Measurements from ENCODE around the gene OR52E5. TPM values are rescaled to one million over a fixed set of nuclear protein-coding genes. Genes with fewer than 3 reads are reported as not detected.

Gene OR52E5
- total RNA-seq, 1 donor from 2014 or later = not detected

DNA sequence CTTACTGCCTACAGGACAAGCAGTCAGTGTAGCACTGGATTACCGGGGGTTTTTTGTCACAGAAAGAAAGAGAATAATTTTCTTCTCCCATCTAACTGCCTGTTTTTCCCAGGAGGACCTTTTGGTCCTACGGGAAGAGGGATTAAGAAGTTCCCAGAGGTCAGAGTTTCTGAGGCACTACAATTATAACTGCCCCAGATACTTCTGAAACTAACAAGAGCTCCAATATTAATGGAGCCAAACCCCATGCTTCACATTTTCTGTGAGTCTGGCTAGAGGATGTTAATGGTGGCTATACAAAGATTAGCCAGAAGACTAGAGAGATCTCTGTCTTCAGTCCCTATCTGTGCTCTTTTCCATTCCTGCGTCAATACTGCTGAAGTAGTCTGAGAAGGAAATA lies 48.9 kb downstream of the OR52E5 start, which contains the start of gene OR56A3:
OR56A3 (plus strand) TSS at position 301 of the 400 bp plus-strand sequence. CDS start 5,096 bp downstream, outside the sequence.
- Mint-ChIP-seq H3K36me3 (ENCODE audit: low read depth) (no peaks in the 10 kb centered on the region), H3K27ac (no peak within 1 kb of the TSS)

More for the DNA sequence above, 48.9 kb downstream of the OR52E5 start, which contains the start of gene OR56A3:
- no peak for DNase-seq (ENCODE audit: low spot score)
- intact Hi-C loops (cut with micrococcal nuclease) = no loop called here
- H3K9me3 Mint-ChIP-seq = peaks cover 6% of the 10 kb centered on the region
- no peaks in the 10 kb centered on the region for H3K4me1 Mint-ChIP-seq (ENCODE audit: low read depth)
- H3K4me3 Mint-ChIP-seq (ENCODE audit: low read depth) = no peak within 1 kb of the TSS
- peaks cover 1% of the 10 kb centered on the region for H3K27me3 Mint-ChIP-seq (ENCODE audit: low read depth)

Other genes with a start within 250 kb of the OR52E5 start
- 12.4 and 14.1 TPM in 2 replicates for gene TRIM5, start 208.1 kb upstream of the OR52E5 start, total RNA-seq
- 83.9 and 96.0 TPM in 2 replicates for gene TRIM22, start 203.4 kb upstream of the OR52E5 start, total RNA-seq
- not detected in 2 replicates for gene OR56B1, start 156.8 kb upstream of the OR52E5 start, total RNA-seq
- gene OR52N4, start 139.0 kb upstream of the OR52E5 start, total RNA-seq = not detected in 2 replicates
- not detected in 2 replicates for gene OR52N5, start 109.9 kb upstream of the OR52E5 start, total RNA-seq
- gene OR52N1, start 101.9 kb upstream of the OR52E5 start, total RNA-seq = not detected in 2 replicates
- not detected in 2 replicates for gene OR52N2, start 84.3 kb upstream of the OR52E5 start, total RNA-seq
- not detected in 2 replicates for gene OR52E6, start 51.3 kb upstream of the OR52E5 start, total RNA-seq
- gene OR52E8, start 35.5 kb upstream of the OR52E5 start, total RNA-seq = not detected in 2 replicates
- not detected in 2 replicates for gene OR52E4, start 12.6 kb upstream of the OR52E5 start, total RNA-seq
- gene OR56A3, start 49.0 kb downstream of the OR52E5 start, total RNA-seq = not detected in 2 replicates
- not detected in 2 replicates for gene OR56A5, start 75.3 kb downstream of the OR52E5 start, total RNA-seq
- gene OR52L1, start 93.8 kb downstream of the OR52E5 start, total RNA-seq = not detected in 2 replicates
- not detected in 2 replicates for gene OR56A4, start 113.7 kb downstream of the OR52E5 start, total RNA-seq
- gene OR56A1, start 137.6 kb downstream of the OR52E5 start, total RNA-seq = not detected in 2 replicates
- not detected in 2 replicates for gene OR56B4, start 214.5 kb downstream of the OR52E5 start, total RNA-seq

Measured in activated T-helper 2 cell treated with anti-CD3 and anti-CD28 coated beads, Interferon-gamma antibody, Interleukin-2, Interleukin-4, amounts not matched to agents 10 μg/mL and 5 μg/mL and 100 μg/mL, durations not matched to agents 14 hours and 24 hours and 36 hours (primary cell).